Kidney capillary endothelial cell (primary cell): Measurements from ENCODE around the gene DZIP1L.

Source experiments
- DNase-seq: peaks from one replicate; pipeline ENCODE4 v3.0.0-alpha.2; 2018; ENCODE audit warnings: low spot score

The DZIP1L gene

DNA sequence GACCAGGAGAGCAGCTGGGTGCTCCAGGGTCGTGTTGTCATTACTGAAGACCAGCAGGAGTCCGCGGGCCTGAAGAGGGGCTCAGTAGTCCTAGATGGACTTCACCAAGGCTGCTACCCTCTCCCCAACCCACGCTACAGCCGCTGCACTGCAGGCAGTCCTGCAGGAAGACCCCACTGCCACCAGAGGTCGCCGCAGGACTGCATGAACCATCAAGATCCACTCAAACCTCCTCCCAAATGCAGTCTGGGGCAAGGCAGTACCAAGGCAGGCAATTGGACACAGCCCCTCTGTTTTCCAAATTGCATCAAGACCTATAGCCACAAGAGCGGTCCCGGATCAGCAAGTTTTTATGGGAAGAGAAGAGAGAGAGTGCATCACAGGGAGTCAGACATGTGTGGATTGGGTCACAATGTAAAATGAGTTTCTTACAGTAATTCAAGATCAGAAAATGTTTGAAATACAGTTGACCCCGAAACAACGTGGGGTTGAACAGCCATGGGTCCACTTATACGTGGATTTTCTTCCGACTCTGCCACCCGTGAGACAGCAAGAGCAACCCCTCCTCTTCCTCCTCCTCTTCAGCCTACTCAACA lies 46.7 kb downstream of the DZIP1L start:
- DNase-seq = peak; percentile 56

DNA sequence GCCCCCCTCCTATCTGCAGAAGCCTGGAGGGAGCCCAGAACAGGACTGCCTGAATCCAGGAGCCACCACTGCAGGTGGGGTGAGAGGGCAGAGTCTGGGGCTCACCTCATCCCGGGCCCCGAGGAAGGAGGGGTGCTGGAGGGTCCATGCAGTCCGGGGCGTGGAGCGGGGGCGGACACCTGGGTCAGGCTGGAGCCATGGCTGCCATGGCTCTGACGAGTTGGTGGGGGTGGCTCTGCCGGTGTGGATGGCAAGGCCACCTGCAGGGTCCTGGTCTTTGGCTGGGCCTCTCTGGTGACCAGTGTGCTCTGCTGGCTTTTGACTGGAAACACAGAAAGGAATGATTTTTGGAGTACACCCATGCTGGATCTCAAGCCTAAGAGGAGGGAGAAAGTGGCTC lies 47.4 kb downstream of the DZIP1L start:
- no peak for DNase-seq

DNA sequence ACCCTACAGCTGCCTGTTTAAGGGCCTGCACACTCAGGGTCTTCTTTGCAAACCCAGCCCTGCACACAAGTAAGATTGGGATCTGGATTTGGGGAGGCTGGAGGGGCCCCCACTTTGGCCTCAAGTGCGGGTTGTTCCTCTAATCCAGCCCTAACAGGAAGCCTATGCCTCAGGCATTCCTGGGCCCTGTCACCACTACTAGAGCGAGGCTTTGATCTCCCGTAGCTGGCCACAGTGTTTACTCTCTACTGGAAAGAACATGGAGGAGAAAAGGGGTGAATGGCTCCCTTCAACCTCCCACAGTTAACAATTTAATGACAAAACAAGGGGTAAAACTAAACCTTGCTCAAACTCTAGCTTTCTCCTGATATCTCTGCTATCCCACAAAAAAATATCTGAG lies 48.4 kb downstream of the DZIP1L start:
- DNase-seq = no peak

DNA sequence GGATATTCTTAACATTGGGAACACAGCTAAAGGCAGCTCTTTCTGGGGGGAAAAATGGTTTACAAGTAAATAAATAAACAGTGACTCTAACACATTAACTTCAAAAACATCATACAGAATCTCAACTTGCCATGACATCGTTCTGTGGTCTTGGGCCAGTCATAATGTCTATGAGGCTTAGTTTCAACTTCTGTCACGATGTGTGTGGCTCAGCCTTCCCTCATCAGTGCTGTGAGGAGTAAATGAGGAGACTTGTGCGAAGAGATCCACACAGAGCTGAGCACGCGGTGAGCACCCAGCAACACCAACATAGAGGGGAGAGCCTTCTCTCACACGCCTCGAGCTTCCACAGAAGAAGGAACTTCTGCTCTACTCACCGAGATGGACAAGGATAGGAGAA lies 49.0 kb downstream of the DZIP1L start:
- no peak for DNase-seq

DNA sequence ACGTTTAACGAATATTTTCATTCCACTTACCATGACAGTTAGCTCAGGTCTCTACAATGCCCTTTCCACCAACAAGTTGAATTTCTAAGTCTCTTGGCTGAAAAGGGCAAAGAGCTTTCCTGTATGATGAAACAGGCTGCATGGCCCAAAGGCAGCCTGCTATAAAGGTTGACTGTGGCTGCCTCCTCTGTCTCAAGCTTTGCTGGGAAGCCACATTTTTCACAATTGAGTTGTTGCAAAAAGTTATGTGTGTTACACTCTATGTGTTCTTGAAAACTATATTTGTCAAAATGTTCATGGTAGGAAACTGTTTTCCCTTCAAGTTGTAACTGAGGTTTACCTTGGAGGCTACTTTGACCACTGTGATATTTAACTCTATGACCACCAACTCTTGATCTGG lies 49.5 kb downstream of the DZIP1L start:
- no peak for DNase-seq

DNA sequence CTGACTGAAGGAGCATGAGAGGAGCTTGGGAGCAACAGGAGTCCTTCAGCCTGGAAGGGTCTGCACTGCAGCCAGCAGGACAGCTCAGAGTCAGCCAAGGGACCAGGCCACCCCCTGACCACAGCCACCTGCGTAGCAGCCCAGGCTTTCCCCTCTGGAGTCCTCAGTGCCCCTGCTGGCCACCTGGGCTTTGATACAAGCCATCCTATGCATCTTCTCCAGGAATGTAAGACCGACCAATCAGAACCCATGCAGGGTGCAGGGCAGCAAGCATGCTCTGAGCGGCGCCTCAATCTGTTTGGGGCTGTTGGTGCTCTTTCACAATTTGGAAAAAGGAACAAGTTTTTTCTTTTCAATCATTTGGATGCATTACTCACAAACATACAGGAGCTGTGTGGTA lies 52.0 kb downstream of the DZIP1L start:
- no peak for DNase-seq

DNA sequence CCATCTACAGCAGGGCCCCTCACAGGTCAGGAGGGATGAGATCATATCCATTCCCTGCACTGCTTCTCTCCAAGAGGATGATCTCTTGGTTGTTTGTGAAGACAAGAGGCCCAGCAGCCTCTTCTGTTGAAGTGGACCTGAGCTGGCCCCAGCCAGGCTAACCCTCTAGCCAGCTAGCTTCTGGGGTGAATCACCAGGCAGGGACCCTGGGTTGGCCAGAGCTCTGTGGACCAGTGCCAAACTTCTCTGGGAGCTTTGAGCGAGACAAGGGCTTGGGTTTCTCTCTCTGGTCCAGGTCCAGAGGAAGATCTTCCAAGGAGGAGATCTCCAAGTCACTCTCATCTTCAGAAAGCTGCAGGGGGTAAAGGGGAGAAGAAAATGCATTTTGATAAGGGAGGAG lies 52.8 kb downstream of the DZIP1L start:
- DNase-seq = no peak

DNA sequence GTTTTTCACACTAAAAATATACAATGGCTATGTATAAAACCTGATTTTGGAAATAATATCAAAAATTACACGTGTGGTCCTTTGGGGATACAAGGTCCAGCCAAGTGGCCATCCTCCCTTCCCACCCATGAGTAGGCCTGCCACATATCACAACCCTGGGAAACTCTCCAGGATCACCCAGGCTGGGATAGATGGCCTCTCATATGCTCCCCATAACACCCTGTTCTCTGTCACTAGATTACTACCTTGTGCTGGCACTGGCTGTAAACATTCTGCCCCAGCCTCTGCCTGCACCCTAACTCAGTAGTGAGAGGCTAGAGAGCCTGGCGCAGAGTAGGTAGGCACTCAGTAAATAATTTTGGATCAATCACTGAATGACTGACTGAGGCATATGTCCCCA lies 53.4 kb downstream of the DZIP1L start:
- DNase-seq = no peak

DNA sequence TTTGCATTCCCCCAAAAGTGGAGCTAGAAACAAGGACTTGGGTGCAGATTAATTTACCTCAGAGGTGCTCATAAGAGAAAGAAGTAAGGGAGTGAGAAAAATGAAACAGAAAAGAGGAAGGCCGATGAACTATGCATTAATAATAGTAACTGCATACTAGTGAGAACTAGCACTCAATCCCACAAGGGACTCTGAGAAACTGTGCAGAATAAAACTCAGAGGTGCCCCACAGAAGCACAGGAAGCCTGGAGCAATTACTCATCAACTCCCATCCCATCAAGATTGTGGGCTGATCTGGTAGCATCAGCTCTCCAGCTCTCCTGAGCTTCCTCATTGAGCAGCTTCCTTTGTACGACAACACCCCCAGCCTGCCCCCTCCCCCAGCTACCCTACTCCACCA lies 54.6 kb downstream of the DZIP1L start:
- peak; percentile 24 for DNase-seq

DNA sequence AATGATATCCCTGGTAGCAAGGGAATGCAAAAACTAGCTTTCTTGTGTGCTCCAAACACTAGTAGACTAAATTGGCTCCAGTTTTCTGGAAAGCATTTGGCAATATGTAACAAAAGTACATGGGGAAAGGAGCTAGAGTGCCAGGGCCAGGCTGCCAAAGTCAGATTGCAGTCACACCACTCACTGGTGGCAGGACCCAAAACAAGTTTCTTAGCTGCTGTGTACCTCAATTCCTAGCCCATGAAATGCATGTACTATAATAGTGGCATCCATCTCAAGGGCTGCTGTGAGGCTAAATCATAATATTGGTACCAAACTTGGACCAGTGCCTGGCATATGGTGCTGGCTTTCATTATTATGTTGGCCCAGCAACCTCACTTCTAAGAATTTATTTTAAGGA lies 56.1 kb downstream of the DZIP1L start:
- no peak for DNase-seq

DNA sequence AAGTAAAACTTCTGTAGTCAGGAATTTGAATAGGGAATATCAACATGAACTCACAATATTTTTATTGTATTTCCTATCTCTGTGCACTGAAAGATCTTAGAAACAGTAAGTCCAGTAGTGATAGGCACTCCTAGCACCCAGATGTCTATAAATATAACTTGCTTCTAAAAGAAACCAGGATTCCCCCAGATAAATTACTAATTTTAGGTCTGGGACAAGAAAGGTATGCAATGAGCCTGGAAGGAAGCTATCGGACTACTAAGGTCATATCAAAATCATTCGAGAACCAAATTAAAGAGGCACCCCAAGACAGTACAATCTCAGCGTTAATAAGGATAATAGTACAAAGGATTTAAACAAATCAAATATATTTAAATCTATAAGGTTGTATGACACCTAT lies 58.0 kb downstream of the DZIP1L start:
- DNase-seq = no peak

DNA sequence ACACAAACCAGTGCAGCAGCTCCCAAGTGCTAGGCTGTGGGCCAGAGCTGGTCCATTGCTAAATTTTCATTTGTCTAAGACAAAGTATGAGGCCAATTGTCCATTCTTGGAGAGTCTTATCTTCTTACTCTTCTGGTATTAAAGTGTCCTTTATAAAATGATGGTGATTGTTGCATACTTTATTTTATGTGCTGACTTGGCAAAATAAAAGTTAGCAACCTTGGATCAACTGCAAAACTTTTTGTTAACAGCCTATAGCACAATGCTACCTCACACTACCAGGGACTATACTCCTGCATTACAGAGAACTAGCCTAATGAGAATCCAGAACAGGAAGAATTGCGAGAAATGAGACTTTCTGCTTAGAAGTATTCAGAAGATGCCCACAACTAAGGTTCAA lies 61.4 kb downstream of the DZIP1L start:
- no peak for DNase-seq

DNA sequence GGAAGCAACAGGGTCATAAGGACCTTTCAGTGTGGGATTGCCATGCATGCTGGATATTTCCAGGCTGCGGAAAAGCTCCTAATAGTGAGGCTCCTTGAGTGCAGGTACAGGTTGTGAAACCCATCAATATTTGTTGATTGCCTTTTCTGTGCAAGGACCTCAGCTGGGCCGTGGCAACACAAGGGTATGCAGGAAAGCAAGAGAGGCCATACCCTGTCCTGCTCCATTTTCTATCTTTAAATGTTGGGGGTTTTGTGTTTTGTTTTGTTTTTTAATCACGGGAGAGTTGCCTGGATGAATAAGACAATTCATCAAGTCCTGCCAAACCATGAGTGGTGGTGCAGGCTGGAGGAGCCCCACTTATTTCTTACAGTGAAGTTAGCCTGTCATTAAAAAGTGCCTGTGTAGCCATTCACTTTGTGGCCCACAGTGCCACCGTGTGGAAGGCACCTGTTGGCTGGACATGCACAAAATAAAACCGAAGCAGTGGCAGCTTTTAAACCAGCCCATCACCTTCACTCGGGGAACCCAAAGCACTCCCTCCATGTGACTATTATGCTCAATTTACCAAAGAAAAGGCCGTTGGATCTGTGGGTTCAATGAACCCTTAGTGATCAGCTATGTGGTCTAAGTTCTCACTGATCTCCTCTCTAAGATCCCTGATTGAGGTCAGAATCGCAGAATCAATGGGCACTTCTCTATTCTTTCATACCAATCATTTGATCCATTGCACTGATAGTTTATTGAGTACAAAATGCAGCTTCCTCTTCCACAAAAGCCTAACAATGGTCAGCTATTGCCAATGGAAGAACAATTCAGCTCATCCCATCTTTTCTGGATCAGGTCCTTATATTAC lies 63.2 kb downstream of the DZIP1L start:
- peak; percentile 33 for DNase-seq

DNA sequence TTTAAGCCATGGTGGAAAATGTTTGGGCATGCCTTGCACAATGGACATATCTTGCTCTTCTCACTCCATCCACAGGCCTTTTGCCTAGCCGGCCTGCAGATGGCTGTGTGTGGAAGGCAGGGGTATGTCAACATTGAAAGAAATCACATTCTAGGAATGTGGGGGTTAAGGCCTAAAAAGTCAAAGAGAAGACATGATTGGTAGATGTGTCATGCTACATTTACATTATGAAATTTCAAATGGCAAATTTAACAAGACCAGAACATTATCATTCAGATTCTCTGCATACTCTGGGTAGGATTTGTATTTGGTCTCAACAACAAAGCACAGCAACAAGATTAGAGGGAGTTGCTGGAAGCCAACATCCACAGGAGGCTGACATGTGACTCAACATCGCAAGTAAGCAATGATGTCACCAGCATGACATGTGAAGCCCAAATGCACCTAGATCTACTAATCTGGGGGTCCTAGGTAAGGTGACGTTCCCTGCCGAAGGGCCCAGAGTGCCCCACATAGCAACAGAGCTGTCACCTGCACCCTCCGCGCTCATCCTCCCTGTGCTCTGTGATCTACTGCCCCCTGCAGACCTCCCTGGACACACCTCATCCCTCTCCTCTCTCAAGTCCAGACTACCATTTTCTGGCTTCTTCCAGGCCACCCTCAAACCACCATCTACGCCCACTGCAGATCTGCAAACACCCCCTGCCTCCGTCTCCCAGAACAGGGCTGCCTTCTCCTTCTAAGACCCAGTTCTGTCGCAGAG lies 66.1 kb downstream of the DZIP1L start:
- no peak for DNase-seq

DNA sequence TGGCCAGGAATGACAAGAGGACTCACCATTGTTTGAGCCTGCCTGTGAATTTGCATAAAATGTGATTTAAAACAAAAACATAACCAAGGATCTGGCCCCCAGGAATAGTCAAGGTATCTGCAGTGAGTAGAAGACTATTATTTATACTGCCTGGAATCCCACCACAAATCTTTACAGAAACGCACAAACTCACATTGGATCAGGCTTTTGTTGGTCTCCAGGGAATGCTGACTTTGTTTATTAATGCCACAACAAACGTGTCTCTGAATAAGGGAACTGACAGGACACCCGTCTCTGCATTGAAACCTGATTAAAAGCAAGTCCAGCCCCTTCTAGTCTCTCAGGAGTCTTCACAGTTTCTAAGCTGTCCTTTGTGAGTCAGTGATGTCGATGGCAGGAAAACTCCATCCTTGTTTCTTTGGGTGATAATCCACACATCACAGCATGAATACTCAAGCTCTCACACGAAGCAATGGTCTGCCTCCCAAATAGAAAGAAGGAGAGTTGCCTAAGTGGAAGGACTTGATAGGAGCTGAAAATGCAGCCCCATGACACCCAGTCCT lies 67.7 kb downstream of the DZIP1L start:
- DNase-seq = no peak

DNA sequence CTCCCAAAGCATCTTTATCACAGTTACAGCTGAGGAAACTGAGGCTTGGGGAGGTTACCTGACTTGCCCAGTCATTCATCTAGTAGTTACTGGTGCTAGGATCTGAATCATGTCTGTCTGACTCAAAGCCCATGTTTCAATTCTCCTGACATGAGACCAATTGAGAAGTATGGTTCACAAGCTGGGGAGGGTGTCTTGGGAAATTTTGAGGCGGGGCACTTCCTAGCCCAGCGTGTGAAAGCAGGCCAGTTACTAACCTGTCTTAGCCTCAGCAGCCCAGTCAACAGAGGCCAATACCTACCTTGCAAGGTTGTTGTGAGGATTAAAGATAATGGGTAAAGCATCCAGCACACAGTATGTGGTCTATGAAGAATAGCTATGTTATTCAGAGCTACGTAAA lies 68.5 kb downstream of the DZIP1L start:
- DNase-seq = no peak

DNA sequence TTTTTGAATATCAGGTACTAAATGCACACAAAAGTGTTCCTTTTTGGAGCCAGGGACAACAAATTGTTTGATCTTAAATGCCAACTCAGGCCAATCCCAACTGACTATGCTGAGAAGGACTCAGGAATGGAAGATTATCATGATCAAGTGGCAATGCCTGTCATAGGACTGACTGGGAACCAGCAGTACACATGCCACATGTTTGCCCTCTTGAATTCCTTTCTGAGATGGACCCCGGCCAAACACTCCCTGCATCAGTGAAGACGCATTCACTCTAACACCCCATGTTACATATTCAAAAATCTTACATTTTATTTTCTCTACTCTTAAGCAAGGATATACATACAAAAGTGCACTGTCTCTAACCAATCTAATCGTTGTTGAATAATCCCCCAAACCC lies 69.3 kb downstream of the DZIP1L start:
- no peak for DNase-seq

DNA sequence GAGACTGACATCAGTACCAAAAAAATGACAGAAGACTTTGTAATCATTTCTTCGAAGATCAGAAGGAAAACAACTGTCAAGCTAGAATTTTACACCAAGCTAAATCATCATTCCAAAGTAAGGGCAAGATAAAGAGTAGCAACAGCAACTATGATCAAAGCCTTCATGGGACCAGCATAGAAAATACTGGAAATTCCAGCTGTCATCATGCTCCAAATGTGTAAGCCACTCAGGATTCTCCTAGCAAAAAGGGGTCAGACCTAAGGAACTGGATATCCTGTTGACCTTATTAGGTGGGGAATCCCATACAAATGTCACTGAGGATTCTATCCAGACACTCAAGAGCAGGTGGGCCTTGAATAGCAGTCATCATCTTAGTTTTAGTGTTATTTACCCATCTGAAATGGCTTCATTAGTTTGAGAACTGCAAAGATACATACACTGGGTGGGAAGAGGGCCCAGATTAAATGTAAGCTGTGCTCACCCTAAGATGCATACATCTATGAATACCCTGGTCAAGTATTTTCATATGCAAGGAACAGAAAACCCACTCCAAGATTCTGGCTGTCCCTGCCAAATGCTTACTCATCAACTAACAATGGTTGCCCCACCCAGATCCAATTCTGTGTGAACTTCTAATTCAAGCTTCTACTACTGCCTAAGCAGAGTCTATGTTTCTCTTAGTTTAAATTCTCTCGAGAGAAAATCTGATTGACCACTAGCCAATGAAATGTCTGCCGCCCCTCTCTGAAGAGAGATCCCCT lies 72.0 kb downstream of the DZIP1L start:
- peak; percentile 2 for DNase-seq

DNA sequence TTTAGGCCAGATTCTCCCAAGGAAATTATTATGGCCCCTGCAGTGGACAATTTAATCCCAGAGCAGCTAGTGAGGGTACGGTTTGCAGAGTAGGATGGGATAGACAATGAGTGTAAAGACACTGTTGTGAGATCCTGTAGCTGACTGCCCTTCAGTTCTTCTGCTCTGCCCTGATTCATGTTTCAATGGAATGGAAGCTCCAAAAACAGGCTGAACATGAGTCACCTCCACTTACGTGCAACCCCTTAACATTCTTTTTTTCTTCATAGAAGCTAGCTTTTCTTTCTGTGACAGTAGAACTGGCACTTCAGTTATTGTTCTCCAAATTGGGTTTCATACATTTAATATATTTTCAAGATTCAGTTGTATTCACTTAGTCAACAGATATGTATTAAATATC lies 73.4 kb downstream of the DZIP1L start:
- DNase-seq = no peak

DNA sequence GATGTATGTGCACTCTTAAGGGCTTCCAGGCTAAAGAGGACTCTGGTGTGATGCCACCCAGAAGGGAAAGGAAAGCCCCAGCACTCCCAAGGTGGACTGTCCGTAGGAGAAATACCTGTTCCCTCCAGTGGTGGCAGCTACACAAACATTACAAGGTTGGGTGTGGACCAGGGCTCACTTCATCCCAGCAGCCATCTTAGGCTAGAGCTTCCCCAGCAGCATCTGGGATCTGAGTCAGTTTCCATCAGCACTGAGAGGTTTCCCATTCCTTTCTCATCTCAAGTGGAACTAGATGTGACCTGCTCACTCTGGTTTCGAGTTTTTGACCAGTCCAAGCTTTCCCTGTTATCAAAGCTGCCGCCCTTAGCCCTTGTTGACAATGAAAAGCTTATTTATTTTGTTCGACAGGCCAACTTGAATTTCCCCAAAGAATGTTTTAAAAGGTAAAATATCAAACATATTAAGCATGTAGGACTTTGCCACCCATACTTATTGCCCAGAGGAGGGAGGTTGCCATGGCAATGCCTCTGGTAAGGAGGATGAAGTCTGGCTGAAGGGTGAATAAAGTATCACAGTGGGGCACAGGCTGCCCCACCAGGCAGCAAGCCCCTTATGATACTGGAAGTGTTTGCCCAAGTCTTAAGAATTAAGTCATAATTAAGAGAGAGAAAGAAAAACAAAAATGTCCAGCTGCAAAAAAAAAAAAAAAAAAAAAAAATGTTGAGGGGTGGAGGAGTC lies 76.5 kb downstream of the DZIP1L start:
- no peak for DNase-seq

DNA sequence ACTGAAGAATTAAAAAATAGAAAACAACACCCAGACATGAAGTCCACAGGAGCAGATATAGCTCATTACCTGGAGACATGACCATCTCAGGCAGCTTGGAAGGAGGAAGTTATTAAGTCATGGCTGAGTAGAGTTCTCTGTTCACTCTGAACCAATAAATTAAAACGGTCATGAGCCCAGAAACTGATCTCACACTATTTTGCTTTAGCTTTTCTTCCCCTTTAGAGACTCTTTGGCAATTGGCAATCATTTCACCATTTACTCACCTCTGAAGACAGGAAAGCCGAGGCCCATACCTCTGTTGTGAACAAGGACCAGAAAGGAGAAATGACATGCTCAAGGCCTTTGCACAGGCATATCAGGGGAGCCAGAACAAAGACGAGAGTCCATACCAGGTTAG lies 78.8 kb downstream of the DZIP1L start:
- DNase-seq = no peak
